ENCODE measurements around the gene EXOSC2. TPM values are rescaled to one million over a fixed set of nuclear protein-coding genes. Genes with fewer than 3 reads are reported as not detected.

The EXOSC2 gene
- total and polyA plus RNA-seq, 2 of the 8 experiments (the other 6 are each of a cell fraction or from before 2014, with no cell fraction given) = 47.8 to 93.6 TPM

GRCh38 chr9:130694205-130694604 lies 625 bp downstream of the EXOSC2 start:
- peak overlapping the region; percentile 93 to 99 (median 98) for H3K9ac ChIP-seq (replicated peaks in 1 of 4; ENCODE audit: extremely low read depth in 1 of 4, low read depth in 3 of 4, low read length in 3 of 4)
- H3K27ac ChIP-seq (ENCODE audit: low read depth, low read length) = peak overlapping the region; percentile 89
- 0 out of 2 replicates have a peak overlapping the region, but pooled peaks have one; percentile 46 for H2AFZ ChIP-seq (ENCODE audit: low read length)
- H3K14ac ChIP-seq (ENCODE audit: insufficient read length) = peak overlapping the region; percentile 35
- H3K4ac ChIP-seq (replicated peaks; ENCODE audit: insufficient read length, low read depth, low read length) = peak overlapping the region; percentile 99
- H3K23ac ChIP-seq (ENCODE audit: insufficient read length) = peak overlapping the region; percentile 42
- no peak overlapping the region for H2BK20ac ChIP-seq (ENCODE audit: low read length)
- peak overlapping the region; percentile 44; the same call in 1 of the 2 replicates for H2AK5ac ChIP-seq (ENCODE audit: low read depth, low read length)
- ChIA-PET CTCF (ENCODE audit: partially characterized antibody) (interaction anchor here (0.9 to 5.6 kb wide), 12 partner anchors 7 to 304 kb away, joined by 3 to 36 read pairs (median 6); no protein-coding TSS in a partner anchor), POLR2A (ENCODE audit: partially characterized antibody) (interaction anchor here (1.4 to 3.3 kb wide), 7 partner anchors 10 to 403 kb away, joined by 3 to 11 read pairs (median 4); partner anchors contain the start of gene AIF1L)
- H2BK120ac ChIP-seq (replicated peaks; ENCODE audit: low read depth, low read length) = peak overlapping the region; percentile 15
- peaks cover 24 to 43% (median 37%) of the 10 kb centered on the region in 4 experiments for H3K36me3 ChIP-seq (ENCODE audit: control insufficient read depth in 2 of 4, insufficient read depth in 4 of 4, low read length in 3 of 4)
- H4K20me1 ChIP-seq (replicated peaks in 1 of 2; ENCODE audit: control insufficient read depth in 1 of 2, insufficient read depth in 2 of 2, low read length in 2 of 2) = peaks cover 14 to 27% of the 10 kb centered on the region in 2 experiments
- H3K4me3 ChIP-seq (ENCODE audit: extremely low read depth in 1 of 4, insufficient read depth in 2 of 4, low read depth in 3 of 4, low read length in 4 of 4) = peak overlapping the region; percentile 94 to 100 (median 98)
- TF ChIP-seq SAP30 (IDR thresholded peaks at IDR 0.05; ENCODE audit: insufficient read depth, insufficient replicate concordance, low read length) (peak; percentile 31), EGR1 (IDR thresholded peaks at IDR 0.05; ENCODE audit: borderline replicate concordance, low read depth, low read length) (no peak), ATF2 (IDR thresholded peaks at IDR 0.05; ENCODE audit: low read length) (no peak)
- H2BK15ac ChIP-seq (ENCODE audit: low read length) = no peak overlapping the region
- peak overlapping the region; percentile 94; the same call in 1 of the 2 replicates for H2BK5ac ChIP-seq (ENCODE audit: low read depth, low read length)
- peak overlapping the region; percentile 87 for H3K56ac ChIP-seq (replicated peaks; ENCODE audit: insufficient read length, low read depth, low read length)
- H3K4me1 ChIP-seq (replicated peaks in 1 of 4; ENCODE audit: control insufficient read depth in 3 of 4, insufficient read depth in 4 of 4, low read length in 3 of 4) = peaks cover 4 to 9% (median 6%) of the 10 kb centered on the region in 4 experiments; a peak in 6 of 7 replicates
- H3K79me1 ChIP-seq (ENCODE audit: low read depth, low read length) = peaks cover 16% of the 10 kb centered on the region
- peak overlapping the region; percentile 91 for H4K5ac ChIP-seq (ENCODE audit: insufficient read length, low read depth, low read length)
- no peak overlapping the region; the same call in 1 of the 2 replicates for H3K18ac ChIP-seq (ENCODE audit: extremely low read depth, low read length)
- H3K9me3 ChIP-seq (ENCODE audit: insufficient read depth in 2 of 2, low read depth in 1 of 2, low read length in 1 of 2) = no peaks in the 10 kb centered on the region; a peak in 1 of 4 replicates
- H4K8ac ChIP-seq (ENCODE audit: extremely low read depth, insufficient read depth, low read length) = peak overlapping the region; percentile 98; the same call in 1 of the 2 replicates
- peak overlapping the region; percentile 98 for H4K91ac ChIP-seq (replicated peaks; ENCODE audit: insufficient read length, low read length)
- H3K23me2 ChIP-seq (ENCODE audit: low read depth, low read length) = peaks cover 10% of the 10 kb centered on the region
- 4% methylated on average over 8 of the region's 8 CpGs; no CpG with 5 or more reads in 1 of the 2 experiments for WGBS, 2 experiments (ENCODE audit: extremely low coverage in 1 of 2, insufficient coverage in 1 of 2, insufficient read length in 1 of 2, insufficient replicate concordance in 2 of 2, low coverage in 1 of 2, low lambda C conversion rate in 2 of 2, missing lambda C conversion rate in 1 of 2)
- DNase-seq (ENCODE audit: low read depth in 1 of 2, low spot score in 2 of 2) (no peak), FAIRE-seq (no peak)
- no peak overlapping the region for H2BK12ac ChIP-seq (ENCODE audit: low read depth, low read length)
- peak overlapping the region; percentile 75 to 95 for H3K4me2 ChIP-seq (ENCODE audit: insufficient read depth in 1 of 2, low read depth in 2 of 2, low read length in 2 of 2)
- no peaks in the 10 kb centered on the region for H3K27me3 ChIP-seq (replicated peaks in 1 of 4; ENCODE audit: control insufficient read depth in 3 of 4, extremely low read depth in 1 of 4, insufficient read depth in 3 of 4, low read length in 3 of 4)
- peaks cover 16 to 48% of the 10 kb centered on the region in 2 experiments for H3K79me2 ChIP-seq (ENCODE audit: control insufficient read depth in 1 of 2, insufficient read depth in 2 of 2, low read length in 2 of 2)

Data from H1 (cell line).